H1 (cell line): ENCODE data around the gene LIFR. TPM values are rescaled to one million over a fixed set of nuclear protein-coding genes. Genes with fewer than 3 reads are reported as not detected.

Source experiments
- CTCF ChIA-PET: fragments of 300-600 bp; sonication (Branson Sonifier 250); formaldehyde crosslinking; loops from one replicate; lab custom pipeline; 2021; ENCODE audit not compliant: partially characterized antibody; lab: Charles Lee
- POLR2A ChIA-PET: fragments of 300-600 bp; sonication (Branson Sonifier 250); formaldehyde crosslinking; loops from one replicate; lab custom pipeline; 2021; ENCODE audit warnings: inconsistent platforms; ENCODE audit not compliant: partially characterized antibody; lab: Charles Lee
- DNase-seq, 2 experiments: peaks; one replicate each; pipeline versions ENCODE4 v3.0.0 to v3.0.0-alpha.2; 2010 to 2022; ENCODE audit warnings: low spot score in 2 of 2, low read depth in 1 of 2, mixed read lengths in 1 of 2
- FAIRE-seq: peaks from 2 replicates; lab custom pipeline; 2011; peaks lifted over from hg19 to GRCh38; lab: Jason Lieb, UNC
- H2AFZ ChIP-seq: 2 replicates; pipeline ENCODE4 v1.8.1; 2012; ENCODE audit warnings: low read length, inconsistent platforms
- H2AK5ac ChIP-seq: 2 replicates; pipeline ENCODE4 v1.6.1; 2013; ENCODE audit warnings: low read depth, low read length
- H2BK120ac ChIP-seq: replicated peaks from 2 replicates; pipeline ENCODE3; 2013; ENCODE audit warnings: low read depth, low read length, inconsistent platforms
- H2BK12ac ChIP-seq: 2 replicates; pipeline ENCODE4 v1.6.1; 2013; ENCODE audit warnings: low read depth, low read length
- H2BK15ac ChIP-seq: 2 replicates; pipeline ENCODE4 v1.6.1; 2013; ENCODE audit warnings: low read length
- H2BK20ac ChIP-seq: 2 replicates; pipeline ENCODE4 v1.6.1; 2013; ENCODE audit warnings: low read length
- H2BK5ac ChIP-seq: 2 replicates; pipeline ENCODE4 v1.6.1; 2013; ENCODE audit warnings: low read depth, low read length
- H3K14ac ChIP-seq: 2 replicates; pipeline ENCODE4 v1.6.1; 2013; ENCODE audit warnings: inconsistent platforms; ENCODE audit not compliant: insufficient read length
- H3K18ac ChIP-seq: 2 replicates; pipeline ENCODE4 v1.6.1; 2013; ENCODE audit warnings: low read length; ENCODE audit errors: extremely low read depth
- H3K23ac ChIP-seq: 2 replicates; pipeline ENCODE4 v1.6.1; 2013; ENCODE audit warnings: inconsistent platforms; ENCODE audit not compliant: insufficient read length
- H3K23me2 ChIP-seq: 2 replicates; pipeline ENCODE4 v1.6.1; 2013; ENCODE audit warnings: low read depth, low read length
- H3K27ac ChIP-seq: 2 replicates; pipeline ENCODE4 v1.6.1; 2011; ENCODE audit warnings: low read depth, low read length, inconsistent platforms
- H3K27me3 ChIP-seq, 4 experiments: replicated peaks in 1 of 4; 1 replicate in 1 of 4; 2 replicates in 3 of 4; pipeline versions ENCODE4 v1.6.1 to v1.8.1; 2011 to 2013; ENCODE audit warnings: low read length in 3 of 4, mild to moderate bottlenecking in 3 of 4, inconsistent platforms in 2 of 4, mixed read lengths in 2 of 4, moderate library complexity in 1 of 4; ENCODE audit not compliant: control insufficient read depth in 3 of 4, insufficient read depth in 3 of 4; ENCODE audit errors: extremely low read depth in 1 of 4
- H3K36me3 ChIP-seq, 4 experiments: 2 replicates each; pipeline versions ENCODE4 v1.6.1 to v1.8.1; 2011 to 2013; ENCODE audit warnings: mild to moderate bottlenecking in 4 of 4, low read length in 3 of 4, moderate library complexity in 2 of 4, control low read depth in 1 of 4, inconsistent platforms in 1 of 4; ENCODE audit not compliant: insufficient read depth in 4 of 4, control insufficient read depth in 2 of 4
- H3K4ac ChIP-seq: replicated peaks from 2 replicates; pipeline ENCODE3; 2013; ENCODE audit warnings: low read length, low read depth, mixed read lengths, inconsistent platforms; ENCODE audit not compliant: insufficient read length
- H3K4me1 ChIP-seq, 4 experiments: replicated peaks in 1 of 4; 1 replicate in 1 of 4; 2 replicates in 3 of 4; pipeline versions ENCODE4 v1.6.1 to v1.8.1; 2011 to 2013; ENCODE audit warnings: low read length in 3 of 4, inconsistent platforms in 2 of 4, mixed read lengths in 1 of 4; ENCODE audit not compliant: insufficient read depth in 4 of 4, control insufficient read depth in 3 of 4
- H3K4me2 ChIP-seq, 2 experiments: 2 replicates each; pipeline versions ENCODE4 v1.6.1 to v1.8.1; 2011 to 2013; ENCODE audit warnings: low read depth in 2 of 2, low read length in 2 of 2, control low read depth in 1 of 2, inconsistent platforms in 1 of 2, mild to moderate bottlenecking in 1 of 2; ENCODE audit not compliant: insufficient read depth in 1 of 2
- H3K4me3 ChIP-seq, 4 experiments: fragments of 200-600, 300-600 bp in 1 of 4; sonication (generic), shearing (Covaris generic), sonication (Bioruptor Twin) in 1 of 4; 2 replicates each; pipeline versions ENCODE4 v1.5.1 to v1.8.1; 2011 to 2016; ENCODE audit warnings: low read length in 4 of 4, low read depth in 3 of 4, control low read depth in 2 of 4, inconsistent platforms in 2 of 4, mild to moderate bottlenecking in 2 of 4, mixed read lengths in 1 of 4, moderate library complexity in 1 of 4; ENCODE audit not compliant: insufficient read depth in 2 of 4; ENCODE audit errors: extremely low read depth in 1 of 4
- H3K56ac ChIP-seq: replicated peaks from 2 replicates; pipeline ENCODE3; 2013; ENCODE audit warnings: low read depth, mild to moderate bottlenecking, mixed read lengths, low read length, inconsistent platforms; ENCODE audit not compliant: insufficient read length
- H3K79me1 ChIP-seq: 2 replicates; pipeline ENCODE4 v1.6.1; 2013; ENCODE audit warnings: low read depth, low read length, control low read depth
- H3K79me2 ChIP-seq, 2 experiments: 2 replicates each; pipeline versions ENCODE4 v1.6.1 to v1.8.1; 2012 to 2013; ENCODE audit warnings: low read length in 2 of 2, mild to moderate bottlenecking in 2 of 2, inconsistent platforms in 1 of 2; ENCODE audit not compliant: insufficient read depth in 2 of 2, control insufficient read depth in 1 of 2
- H3K9ac ChIP-seq, 4 experiments: replicated peaks in 1 of 4; 1 replicate in 1 of 4; 2 replicates in 3 of 4; pipeline versions ENCODE4 v1.6.1 to v1.8.1; 2011 to 2013; ENCODE audit warnings: low read depth in 3 of 4, low read length in 3 of 4, control low read depth in 2 of 4, mild to moderate bottlenecking in 2 of 4, moderate library complexity in 2 of 4, inconsistent platforms in 1 of 4; ENCODE audit errors: extremely low read depth in 1 of 4
- H3K9me3 ChIP-seq, 2 experiments: 2 replicates each; pipeline versions ENCODE4 v1.6.1 to v1.8.1; 2012 to 2013; ENCODE audit warnings: mild to moderate bottlenecking in 2 of 2, moderate library complexity in 2 of 2, control low read depth in 1 of 2, inconsistent platforms in 1 of 2, low read depth in 1 of 2, low read length in 1 of 2, mixed read lengths in 1 of 2; ENCODE audit not compliant: insufficient read depth in 2 of 2
- H4K20me1 ChIP-seq, 2 experiments: replicated peaks in 1 of 2; 2 replicates each; pipeline versions ENCODE3 to v1.8.1; 2011 to 2013; ENCODE audit warnings: inconsistent platforms in 2 of 2, low read length in 2 of 2, mild to moderate bottlenecking in 1 of 2; ENCODE audit not compliant: insufficient read depth in 2 of 2, control insufficient read depth in 1 of 2
- H4K5ac ChIP-seq: 2 replicates; pipeline ENCODE4 v1.6.1; 2013; ENCODE audit warnings: low read length, low read depth, mixed read lengths, inconsistent platforms; ENCODE audit not compliant: insufficient read length
- H4K8ac ChIP-seq: 2 replicates; pipeline ENCODE4 v1.8.0; 2013; ENCODE audit warnings: mild to moderate bottlenecking, moderate library complexity, low read length, inconsistent platforms; ENCODE audit not compliant: insufficient read depth; ENCODE audit errors: extremely low read depth
- H4K91ac ChIP-seq: replicated peaks from 2 replicates; pipeline ENCODE3; 2013; ENCODE audit warnings: low read length, mixed read lengths, inconsistent platforms; ENCODE audit not compliant: insufficient read length
- CHD1 ChIP-seq: IDR thresholded peaks from 2 replicates; pipeline ENCODE4 v1.6.1; 2012; ENCODE audit warnings: low read depth, low read length, improper control_type of control experiment
- E2F6 ChIP-seq: IDR thresholded peaks from 2 replicates; pipeline ENCODE4 v1.6.1; 2012; ENCODE audit warnings: inconsistent platforms
- FOSL1 ChIP-seq: IDR thresholded peaks from 2 replicates; pipeline ENCODE4 v1.6.1; 2011; ENCODE audit warnings: mild to moderate bottlenecking, low read depth, low read length, moderate library complexity; ENCODE audit not compliant: insufficient read depth
- HDAC2 ChIP-seq, 2 experiments: fragments of 300-600 bp in 1 of 2; sonication (generic) in 1 of 2; IDR thresholded peaks; 2 replicates each; pipeline ENCODE4 v1.6.1; 2011 to 2012; ENCODE audit warnings: low read depth in 2 of 2, low read length in 2 of 2, mild to moderate bottlenecking in 2 of 2, moderate library complexity in 2 of 2, borderline replicate concordance in 1 of 2, inconsistent platforms in 1 of 2
- HDAC6 ChIP-seq: IDR thresholded peaks from one replicate; pipeline ENCODE4 v1.7.1; 2012; ENCODE audit warnings: low read depth, mild to moderate bottlenecking, inconsistent platforms, low read length, moderate library complexity
- KDM1A ChIP-seq: fragments of 200-600, 300-600 bp; sonication (generic); IDR thresholded peaks from 2 replicates; pipeline ENCODE4 v1.7.1; 2016; ENCODE audit warnings: mild to moderate bottlenecking, low read length, borderline replicate concordance
- POU5F1 ChIP-seq: IDR thresholded peaks from 2 replicates; pipeline ENCODE4 v1.6.1; 2011; ENCODE audit warnings: low read depth, mild to moderate bottlenecking, low read length, moderate library complexity
- SIN3A ChIP-seq, 2 experiments: IDR thresholded peaks in 1 of 2; conservative IDR thresholded peaks in 1 of 2; 2 replicates each; pipeline ENCODE4 v1.6.1; 2011 to 2012; ENCODE audit warnings: low read length in 2 of 2, improper control_type of control experiment in 1 of 2, low read depth in 1 of 2, mild to moderate bottlenecking in 1 of 2
- SRF ChIP-seq: IDR thresholded peaks from 2 replicates; pipeline ENCODE4 v1.6.1; 2011; ENCODE audit warnings: mild to moderate bottlenecking, low read depth, low read length, moderate library complexity
- SUZ12 ChIP-seq: fragments of 200-600 bp; sonication (generic); IDR thresholded peaks from 2 replicates; pipeline ENCODE4 v1.6.1; 2012; ENCODE audit warnings: mild to moderate bottlenecking, inconsistent platforms, low read length, moderate library complexity, mixed read lengths
- TCF12 ChIP-seq: IDR thresholded peaks from 2 replicates; pipeline ENCODE4 v1.6.1; 2011; ENCODE audit warnings: low read depth, mild to moderate bottlenecking, low read length
- USF2 ChIP-seq: IDR thresholded peaks from 2 replicates; pipeline ENCODE4 v1.6.1; 2011; ENCODE audit warnings: low read length, improper control_type of control experiment
- WGBS, 2 experiments: shearing (Covaris generic) in 1 of 2; methylation state at CpG; one replicate each; pipeline versions ENCODE4 v1.1.6 to v1.1.7; 2013 to 2015; ENCODE audit warnings: low lambda C conversion rate in 2 of 2, mixed read lengths in 2 of 2, inconsistent platforms in 1 of 2, low coverage in 1 of 2, missing lambda C conversion rate in 1 of 2; ENCODE audit not compliant: insufficient replicate concordance in 2 of 2, insufficient coverage in 1 of 2, insufficient read length in 1 of 2; ENCODE audit errors: extremely low coverage in 1 of 2, missing lambda C conversion rate in 1 of 2; 5-methylcytosine and 5-hydroxymethylcytosine counted together
- polyA plus RNA-seq, 7 experiments: library from polyadenylated mRNA; depleted of rRNA in 3 of 7; stranded (reverse) in 5 of 7; unstranded in 2 of 7; fragments of >200 nt in 5 of 7; fragments of 200-250 nt in 2 of 7; gene quantifications; 1 replicate in 5 of 7; 2 replicates in 1 of 7; 4 replicates in 1 of 7; pipeline versions ENCODE4 v1.2.1 to v1.2.3, GENCODE V29; 2011 to 2013; ENCODE audit warnings: missing spikeins in 2 of 7, mixed read lengths in 2 of 7
- total RNA-seq: library from RNA; stranded (reverse); fragmentation: NEBNext Ultra II Directional; extraction: Animal tissue kit (Norgen Biotek cat#: 25700); gene quantifications from 2 replicates; pipeline ENCODE4 v1.2.1, GENCODE V29; 2021

The LIFR gene
- total and polyA plus RNA-seq, 2 of the 8 experiments (the other 6 are each of a cell fraction or from before 2014, with no cell fraction given), result 2.0 to 18.9 TPM

- CTCF ChIA-PET, result interaction anchor here (1.5 kb wide), 2 partner anchors 22 to 41 kb away, joined by 3 read pairs; no protein-coding TSS in a partner anchor
- no peak for TF ChIP-seq POU5F1
- no peak for TF ChIP-seq CHD1
- no peak for TF ChIP-seq HDAC6
- TF ChIP-seq KDM1A, result no peak
- no peak for TF ChIP-seq HDAC2 (IDR thresholded peaks at IDR 0.05; ENCODE audit: borderline replicate concordance in 1 of 2, low read depth in 2 of 2, low read length in 2 of 2)
- TF ChIP-seq USF2, result no peak
- TF ChIP-seq FOSL1, result no peak
- TF ChIP-seq TCF12, result no peak
- TF ChIP-seq E2F6, result no peak
- no peak for TF ChIP-seq SRF
- TF ChIP-seq SIN3A (conservative IDR thresholded peaks at IDR 0.05 in 1 of 2, IDR thresholded peaks at IDR 0.05 in 1 of 2; ENCODE audit: low read depth in 1 of 2, low read length in 2 of 2), result no peak
- TF ChIP-seq SUZ12, result no peak
Observed at GRCh38 chr5:38478166-38478565, 78.3 kb downstream of the LIFR start.

More at GRCh38 chr5:38478166-38478565, 78.3 kb downstream of the LIFR start:
- no peak overlapping the region for H4K91ac ChIP-seq
- no peak overlapping the region for H2AK5ac ChIP-seq
- no peaks in the 10 kb centered on the region for H4K20me1 ChIP-seq
- H3K4me3 ChIP-seq, result no peak overlapping the region
- H2BK20ac ChIP-seq, result no peak overlapping the region
- H3K14ac ChIP-seq, result no peak overlapping the region
- no peak overlapping the region for H3K9ac ChIP-seq
- H3K4me1 ChIP-seq, result no peaks in the 10 kb centered on the region
- H2AFZ ChIP-seq, result no peak overlapping the region
- peaks cover 0 to 6% (median 1%) of the 10 kb centered on the region in 4 experiments; a peak in 2 of 8 replicates for H3K36me3 ChIP-seq
- no peak overlapping the region for H2BK15ac ChIP-seq
- no peak overlapping the region for H3K4me2 ChIP-seq
- H3K27ac ChIP-seq, result no peak overlapping the region
- H3K4ac ChIP-seq, result no peak overlapping the region
- no peak overlapping the region for H2BK120ac ChIP-seq
- WGBS, 2 experiments, result 87% methylated on average over 3 of the region's 3 CpGs; no CpG with 5 or more reads in 1 of the 2 experiments
- H3K23me2 ChIP-seq, result no peaks in the 10 kb centered on the region
- H4K5ac ChIP-seq, result no peak overlapping the region
- POLR2A ChIA-PET, result no interaction called here
- DNase-seq, result no peak
- no peaks in the 10 kb centered on the region for H3K27me3 ChIP-seq
- no peaks in the 10 kb centered on the region for H3K9me3 ChIP-seq
- H3K18ac ChIP-seq, result no peak overlapping the region
- H2BK5ac ChIP-seq, result no peak overlapping the region
- FAIRE-seq, result no peak
- no peak overlapping the region for H4K8ac ChIP-seq
- H3K23ac ChIP-seq, result no peak overlapping the region
- no peaks in the 10 kb centered on the region for H3K79me2 ChIP-seq
- H3K79me1 ChIP-seq, result no peaks in the 10 kb centered on the region
- no peak overlapping the region for H2BK12ac ChIP-seq
- no peak overlapping the region for H3K56ac ChIP-seq
